Measurements from ENCODE around the gene GRB2.

The GRB2 gene

DNA sequence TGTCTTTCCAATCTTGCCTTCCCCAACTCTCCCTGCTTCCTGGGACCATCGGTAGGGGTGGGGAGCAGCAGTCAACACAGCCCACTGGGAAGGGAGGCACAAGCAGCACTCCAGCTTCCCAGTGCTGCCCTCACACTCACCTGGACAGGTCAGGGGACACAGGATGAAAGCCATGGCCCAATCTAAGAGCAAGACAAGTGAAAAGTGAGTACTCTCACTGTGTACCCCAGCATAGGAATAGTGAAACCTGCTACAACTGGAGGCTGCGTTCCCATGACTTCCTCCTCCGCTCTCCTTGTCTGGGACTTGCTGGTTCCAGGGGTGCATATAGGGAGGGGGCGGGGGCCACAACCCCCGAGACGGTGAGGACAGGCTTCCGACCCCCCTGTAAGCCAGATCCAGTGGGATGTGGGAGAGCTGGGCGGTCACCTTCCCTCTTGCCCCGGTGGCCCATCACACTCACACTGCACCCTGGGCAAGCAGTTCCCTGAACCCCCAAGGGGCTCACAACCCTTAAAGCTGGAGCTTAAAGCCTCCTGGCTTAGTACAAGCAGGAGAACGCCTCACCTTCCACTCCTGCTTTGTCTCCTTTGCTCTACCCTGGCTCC, 86.8 kb downstream of the GRB2 start:
- Histone ChIP-seq H2AFZ (ENCODE audit: low read depth, low read length) (no peak overlapping the region), H3K4me1 (ENCODE audit: low read length) (peaks cover 63% of the 10 kb centered on the region), H3K27ac (ENCODE audit: low read length) (0 out of 2 replicates have a peak overlapping the region, but pooled peaks have one; percentile 20), H3K79me2 (ENCODE audit: low read length) (peaks cover 34% of the 10 kb centered on the region), H4K20me1 (ENCODE audit: insufficient read depth, low read length) (0 out of 2 replicates have a peak, but pooled peaks cover 2% of the 10 kb centered on the region), H3K27me3 (ENCODE audit: low read depth, low read length) (no peaks in the 10 kb centered on the region), H3K4me3 (ENCODE audit: low read length) (no peak overlapping the region), H3K4me2 (ENCODE audit: low read length) (no peak overlapping the region), H3K9me3 (ENCODE audit: insufficient read depth, low read length) (no peaks in the 10 kb centered on the region), H3K9ac (ENCODE audit: low read length) (no peak overlapping the region), H3K36me3 (replicated peaks; ENCODE audit: low read depth, low read length) (peaks cover 51% of the 10 kb centered on the region)
- TF ChIP-seq EZH2phosphoT487 (IDR thresholded peaks at IDR 0.05; ENCODE audit: low read depth) = no peak
- TF ChIP-seq, protein P1, sequence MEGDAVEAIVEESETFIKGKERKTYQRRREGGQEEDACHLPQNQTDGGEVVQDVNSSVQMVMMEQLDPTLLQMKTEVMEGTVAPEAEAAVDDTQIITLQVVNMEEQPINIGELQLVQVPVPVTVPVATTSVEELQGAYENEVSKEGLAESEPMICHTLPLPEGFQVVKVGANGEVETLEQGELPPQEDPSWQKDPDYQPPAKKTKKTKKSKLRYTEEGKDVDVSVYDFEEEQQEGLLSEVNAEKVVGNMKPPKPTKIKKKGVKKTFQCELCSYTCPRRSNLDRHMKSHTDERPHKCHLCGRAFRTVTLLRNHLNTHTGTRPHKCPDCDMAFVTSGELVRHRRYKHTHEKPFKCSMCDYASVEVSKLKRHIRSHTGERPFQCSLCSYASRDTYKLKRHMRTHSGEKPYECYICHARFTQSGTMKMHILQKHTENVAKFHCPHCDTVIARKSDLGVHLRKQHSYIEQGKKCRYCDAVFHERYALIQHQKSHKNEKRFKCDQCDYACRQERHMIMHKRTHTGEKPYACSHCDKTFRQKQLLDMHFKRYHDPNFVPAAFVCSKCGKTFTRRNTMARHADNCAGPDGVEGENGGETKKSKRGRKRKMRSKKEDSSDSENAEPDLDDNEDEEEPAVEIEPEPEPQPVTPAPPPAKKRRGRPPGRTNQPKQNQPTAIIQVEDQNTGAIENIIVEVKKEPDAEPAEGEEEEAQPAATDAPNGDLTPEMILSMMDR (IDR thresholded peaks at IDR 0.05; ENCODE audit: low read depth, low read length) = no peak

DNA sequence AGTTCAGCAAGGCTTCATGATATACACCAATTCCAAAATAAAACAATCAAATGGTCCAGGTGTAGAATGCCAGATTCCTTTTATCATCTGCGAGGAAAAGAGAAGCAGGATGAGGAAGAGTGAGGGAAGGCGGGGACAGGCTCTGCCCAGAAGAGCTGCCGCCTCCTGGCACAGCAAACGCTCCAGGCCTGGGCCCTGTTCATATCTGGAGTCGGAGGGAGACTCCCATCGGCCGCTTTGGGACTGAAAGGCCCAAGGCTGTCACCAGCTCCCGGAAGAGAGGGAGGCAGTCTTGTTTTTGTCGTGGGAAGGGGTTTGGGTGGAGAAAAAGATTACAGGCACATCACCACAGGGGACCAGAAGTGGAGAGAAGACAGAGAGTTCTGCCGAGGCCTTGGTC, 87.3 kb downstream of the GRB2 start:
- Histone ChIP-seq H3K27me3 (ENCODE audit: low read depth, low read length) (no peaks in the 10 kb centered on the region), H2AFZ (ENCODE audit: low read depth, low read length) (no peak overlapping the region), H3K9ac (ENCODE audit: low read length) (no peak overlapping the region), H3K79me2 (ENCODE audit: low read length) (peaks cover 34% of the 10 kb centered on the region), H3K9me3 (ENCODE audit: insufficient read depth, low read length) (no peaks in the 10 kb centered on the region), H3K4me1 (ENCODE audit: low read length) (peaks cover 61% of the 10 kb centered on the region), H3K4me2 (ENCODE audit: low read length) (no peak overlapping the region), H3K27ac (ENCODE audit: low read length) (0 out of 2 replicates have a peak overlapping the region, but pooled peaks have one; percentile 20), H3K4me3 (ENCODE audit: low read length) (no peak overlapping the region), H3K36me3 (replicated peaks; ENCODE audit: low read depth, low read length) (peaks cover 51% of the 10 kb centered on the region), H4K20me1 (ENCODE audit: insufficient read depth, low read length) (0 out of 2 replicates have a peak, but pooled peaks cover under 1% of the 10 kb centered on the region)
- TF ChIP-seq EZH2phosphoT487 (IDR thresholded peaks at IDR 0.05; ENCODE audit: low read depth) = no peak
- TF ChIP-seq, protein P1 (IDR thresholded peaks at IDR 0.05; ENCODE audit: low read depth, low read length) = no peak

DNA sequence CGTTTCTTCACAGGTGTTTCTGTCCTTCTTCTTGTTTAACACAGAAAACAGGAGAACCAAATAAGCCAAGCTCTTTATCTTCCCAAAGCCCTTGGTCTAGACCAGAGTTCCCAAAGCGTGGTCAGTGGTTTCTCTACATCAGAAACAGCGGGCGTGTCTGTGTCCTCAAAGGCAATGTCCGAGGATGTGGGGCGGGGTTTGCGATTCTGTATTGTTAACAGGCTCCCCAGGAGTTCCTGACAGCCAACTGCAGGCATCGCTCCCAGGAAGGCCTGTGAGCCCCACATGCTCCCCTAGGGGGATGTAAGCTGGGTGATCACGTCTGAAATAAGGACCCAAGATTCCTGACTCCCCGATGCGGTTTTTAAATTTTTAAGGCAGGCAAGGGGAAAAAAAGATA, 87.8 kb downstream of the GRB2 start:
- Histone ChIP-seq H3K27me3 (ENCODE audit: low read depth, low read length) (no peaks in the 10 kb centered on the region), H3K4me1 (ENCODE audit: low read length) (peaks cover 65% of the 10 kb centered on the region), H3K27ac (ENCODE audit: low read length) (peak overlapping the region; percentile 20; the same call in 1 of the 2 replicates), H3K9me3 (ENCODE audit: insufficient read depth, low read length) (no peaks in the 10 kb centered on the region), H3K36me3 (replicated peaks; ENCODE audit: low read depth, low read length) (peaks cover 51% of the 10 kb centered on the region), H4K20me1 (ENCODE audit: insufficient read depth, low read length) (no peaks in the 10 kb centered on the region), H3K4me2 (ENCODE audit: low read length) (no peak overlapping the region), H2AFZ (ENCODE audit: low read depth, low read length) (no peak overlapping the region), H3K4me3 (ENCODE audit: low read length) (no peak overlapping the region), H3K9ac (ENCODE audit: low read length) (no peak overlapping the region), H3K79me2 (ENCODE audit: low read length) (peaks cover 33% of the 10 kb centered on the region)
- TF ChIP-seq, protein P1 (IDR thresholded peaks at IDR 0.05; ENCODE audit: low read depth, low read length) = no peak
- TF ChIP-seq EZH2phosphoT487 (IDR thresholded peaks at IDR 0.05; ENCODE audit: low read depth) = no peak

DNA sequence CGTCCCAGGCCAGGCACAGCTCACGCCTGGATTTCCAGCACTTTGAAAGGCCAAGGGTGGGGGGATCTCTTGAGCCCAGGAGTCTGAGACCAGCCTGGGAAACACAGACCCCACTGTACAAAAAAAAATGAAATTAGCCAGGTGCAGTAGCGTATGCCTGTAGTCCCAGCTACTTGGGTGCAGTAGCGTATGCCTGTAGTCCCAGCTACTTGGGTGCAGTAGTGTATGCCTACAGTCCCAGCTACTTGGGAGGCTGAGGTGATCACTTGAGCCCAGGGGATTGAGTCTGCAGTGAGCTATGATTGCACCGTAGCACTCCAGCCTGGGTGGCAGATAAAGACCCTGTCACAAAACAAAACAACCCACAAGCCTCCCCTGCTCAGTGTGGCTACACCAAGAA, 89.2 kb downstream of the GRB2 start:
- Histone ChIP-seq H3K27me3 (ENCODE audit: low read depth, low read length) (no peaks in the 10 kb centered on the region), H3K9me3 (ENCODE audit: insufficient read depth, low read length) (no peaks in the 10 kb centered on the region), H3K4me1 (ENCODE audit: low read length) (peaks cover 74% of the 10 kb centered on the region), H4K20me1 (ENCODE audit: insufficient read depth, low read length) (no peaks in the 10 kb centered on the region), H2AFZ (ENCODE audit: low read depth, low read length) (no peak overlapping the region), H3K79me2 (ENCODE audit: low read length) (peaks cover 23% of the 10 kb centered on the region), H3K27ac (ENCODE audit: low read length) (peak overlapping the region; percentile 35; the same call in 1 of the 2 replicates), H3K4me2 (ENCODE audit: low read length) (peak overlapping the region; percentile 8; the same call in 1 of the 2 replicates), H3K4me3 (ENCODE audit: low read length) (no peak overlapping the region), H3K36me3 (replicated peaks; ENCODE audit: low read depth, low read length) (peaks cover 40% of the 10 kb centered on the region), H3K9ac (ENCODE audit: low read length) (no peak overlapping the region)
- TF ChIP-seq EZH2phosphoT487 (IDR thresholded peaks at IDR 0.05; ENCODE audit: low read depth) = no peak
- TF ChIP-seq, protein P1 (IDR thresholded peaks at IDR 0.05; ENCODE audit: low read depth, low read length) = no peak
